K562 (cell line): ENCODE data around the gene VKORC1. TPM values are rescaled to one million over a fixed set of nuclear protein-coding genes. Genes with fewer than 3 reads are reported as not detected.

ENCODE experiments used
- ATAC-seq: fragments of 200-7000 bp; cut with Tn5 transposase; 3 replicates; pipeline ENCODE4 v1.9.1; 2020; ENCODE audit warnings: moderate library complexity
- BruUV-seq: library from RNA; stranded (reverse); fragments of 400-500 nt; replicated peaks from 2 replicates; lab custom pipeline; 2021; lab: Mats Ljungman, UMichigan
- CTCF ChIA-PET: fragments of 300-600 bp; formaldehyde crosslinking; extraction: SDS; loops from one replicate; lab custom pipeline; 2021; ENCODE audit warnings: low intra/inter-chr PET ratio; lab: Yijun Ruan, JAX
- POLR2A ChIA-PET: fragments of 300-600, 350-650 bp; sonication (Branson Sonifier 250); formaldehyde crosslinking; extraction: SDS; loops from one replicate; lab custom pipeline; 2021; ENCODE audit warnings: antibody characterized with exemption, inconsistent platforms; lab: Yijun Ruan, JAX
- DNase-seq, 4 experiments: peaks; one replicate each; pipeline versions ENCODE4 v3.0.0 to v3.0.0-alpha.2; 2011 to 2018; ENCODE audit warnings: low spot score in 3 of 4, mixed read lengths in 3 of 4; ENCODE audit errors: extremely low read depth in 1 of 4
- FAIRE-seq: peaks from 2 replicates; lab custom pipeline; 2011; peaks lifted over from hg19 to GRCh38; lab: Jason Lieb, UNC
- H2AFZ ChIP-seq: 2 replicates; pipeline ENCODE4 v1.6.0; 2011; ENCODE audit warnings: low read depth, low read length, control low read depth, inconsistent platforms
- H3K27ac ChIP-seq: fragments of 200-600 bp; 3 replicates; pipeline ENCODE4 v1.8.0; 2011; ENCODE audit warnings: low read depth, mild to moderate bottlenecking, control low read depth, inconsistent platforms, low read length, moderate library complexity, mixed read lengths; ENCODE audit errors: extremely low read depth
- H3K27me3 ChIP-seq, 2 experiments: fragments of 300-600 bp in 1 of 2; 2 replicates in 1 of 2; 3 replicates in 1 of 2; pipeline versions ENCODE4 v1.6.0 to v1.8.0; 2011; ENCODE audit warnings: inconsistent platforms in 2 of 2, low read length in 2 of 2, mild to moderate bottlenecking in 1 of 2, mixed read lengths in 1 of 2, moderate library complexity in 1 of 2; ENCODE audit not compliant: control insufficient read depth in 2 of 2, insufficient read depth in 2 of 2
- H3K36me3 ChIP-seq: fragments of 300-600 bp; 3 replicates; pipeline ENCODE4 v1.8.0; 2011; ENCODE audit warnings: mild to moderate bottlenecking, low read length, inconsistent platforms; ENCODE audit not compliant: control insufficient read depth, insufficient read depth
- H3K4me1 ChIP-seq, 2 experiments: fragments of 200-600 bp in 1 of 2; replicated peaks in 1 of 2; 2 replicates in 1 of 2; 3 replicates in 1 of 2; pipeline versions ENCODE4 v1.5.1 to v1.8.0; 2011; ENCODE audit warnings: inconsistent platforms in 2 of 2, low read length in 2 of 2, mild to moderate bottlenecking in 1 of 2, mixed read lengths in 1 of 2, moderate library complexity in 1 of 2; ENCODE audit not compliant: control insufficient read depth in 2 of 2, insufficient read depth in 2 of 2
- H3K4me2 ChIP-seq: 2 replicates; pipeline ENCODE4 v1.6.1; 2011; ENCODE audit warnings: low read length, control low read depth, inconsistent platforms, mixed read lengths; ENCODE audit not compliant: insufficient read depth
- H3K4me3 ChIP-seq: fragments of 200-600 bp; sonication (generic), shearing (Covaris generic); 2 replicates; pipeline ENCODE4 v1.5.1; 2016; ENCODE audit warnings: control low read depth, inconsistent platforms
- H3K79me2 ChIP-seq: fragments of 200-600 bp; 3 replicates; pipeline ENCODE4 v1.8.0; 2011; ENCODE audit warnings: low read length, inconsistent platforms; ENCODE audit not compliant: control insufficient read depth, insufficient read depth
- H3K9ac ChIP-seq, 2 experiments: 2 replicates each; pipeline versions ENCODE4 v1.6.0 to v1.6.1; 2011; ENCODE audit warnings: low read depth in 2 of 2, low read length in 2 of 2, control low read depth in 1 of 2, inconsistent platforms in 1 of 2, mild to moderate bottlenecking in 1 of 2, mixed read lengths in 1 of 2; ENCODE audit not compliant: insufficient read depth in 1 of 2
- H3K9me1 ChIP-seq: one replicate; pipeline ENCODE4 v1.6.0; 2011; ENCODE audit warnings: inconsistent platforms, mild to moderate bottlenecking, low read length, moderate library complexity; ENCODE audit not compliant: control insufficient read depth, insufficient read depth
- H3K9me3 ChIP-seq: replicated peaks from 2 replicates; pipeline ENCODE4 v1.5.1; 2011; ENCODE audit warnings: low read depth, low read length, inconsistent platforms; ENCODE audit not compliant: control insufficient read depth, insufficient read depth
- H4K20me1 ChIP-seq: replicated peaks from 2 replicates; pipeline ENCODE4 v1.6.1; 2011; ENCODE audit warnings: low read length, inconsistent platforms, mixed read lengths; ENCODE audit not compliant: control insufficient read depth, insufficient read depth
- BDP1 ChIP-seq: IDR thresholded peaks from 3 replicates; pipeline ENCODE4 v1.6.1; 2011; ENCODE audit not compliant: insufficient read length, insufficient read depth
- BHLHE40 ChIP-seq: IDR thresholded peaks from 2 replicates; pipeline ENCODE4 v1.6.1; 2011; ENCODE audit warnings: low read length, improper control_type of control experiment
- HOXB6 ChIP-seq: fragments of 250-450 bp; sonication (Bioruptor Pico); IDR thresholded peaks from 2 replicates; pipeline ENCODE4 v1.5.1; 2022; ENCODE audit warnings: mild to moderate bottlenecking, borderline replicate concordance
- MYBL2 ChIP-seq, 2 experiments: fragments of 450-650 bp in 1 of 2; sonication (generic) in 1 of 2; formaldehyde crosslinking in 1 of 2; IDR thresholded peaks; 2 replicates each; pipeline versions ENCODE4 v1.6.1 to v1.8.1; 2017 to 2022; ENCODE audit warnings: borderline replicate concordance in 1 of 2, inconsistent platforms in 1 of 2, low read depth in 1 of 2, mild to moderate bottlenecking in 1 of 2, missing genetic modification reagents in 1 of 2, moderate library complexity in 1 of 2
- POLR2G ChIP-seq: fragments of 200-400 bp; formaldehyde crosslinking; IDR thresholded peaks from 2 replicates; pipeline ENCODE4 v1.6.1; 2017; ENCODE audit warnings: low read depth, mild to moderate bottlenecking, antibody characterized with exemption, low read length, moderate library complexity
- RBM17 ChIP-seq: fragments of 200-400 bp; formaldehyde crosslinking; IDR thresholded peaks from 2 replicates; pipeline ENCODE4 v1.6.1; 2017; ENCODE audit warnings: low read depth, mild to moderate bottlenecking, low read length, borderline replicate concordance
- ZBTB8A ChIP-seq: fragments of 450-650 bp; IDR thresholded peaks from 2 replicates; pipeline ENCODE4 v1.6.1; 2018; ENCODE audit warnings: mild to moderate bottlenecking, moderate library complexity; ENCODE audit not compliant: partially characterized antibody
- WGBS: fragments of 100-300 bp; shearing (Covaris generic); methylation state at CpG from one replicate; pipeline ENCODE4 v1.1.6; 2016; ENCODE audit warnings: low coverage, mixed read lengths; ENCODE audit not compliant: insufficient coverage; ENCODE audit errors: missing lambda C conversion rate; 5-methylcytosine and 5-hydroxymethylcytosine counted together
- in situ Hi-C: fragments of 300-500 bp; cut with MboI; formaldehyde crosslinking; loops from 4 replicates; pipeline ENCODE4 v1.15.0; 2018; ENCODE audit warnings: inconsistent platforms, mixed read lengths
- intact Hi-C: fragments of 100-400 bp; cut with micrococcal nuclease; formaldehyde crosslinking; loops from 2 replicates; pipeline ENCODE4 v1.14.2; 2022
- polyA plus RNA-seq, 8 experiments: library from polyadenylated mRNA; depleted of rRNA in 4 of 8; stranded (reverse) in 5 of 8; unstranded in 3 of 8; fragments of >200 nt; fragmentation: Nextera tagmentation in 2 of 8; fragmentation: Illumina TruSeq in 1 of 8; extraction: Ambion mirVana in 2 of 8; extraction: Trizol in 1 of 8; gene quantifications; 2 replicates each; pipeline versions ENCODE4 v1.2.1 to v1.2.3, GENCODE V29; 2011 to 2014; ENCODE audit warnings: inconsistent platforms in 1 of 8, missing spikeins in 1 of 8
- total RNA-seq, 7 experiments: library from RNA; depleted of rRNA in 6 of 7; stranded (reverse); fragments of >200 nt in 6 of 7; fragmentation: Illumina TruSeq in 2 of 7; extraction: Trizol in 2 of 7; gene quantifications; 2 replicates each; pipeline versions ENCODE4 v1.2.1 to v1.2.3, GENCODE V29; 2011 to 2021; ENCODE audit warnings: low replicate concordance in 1 of 7

The VKORC1 gene
- total and polyA plus RNA-seq, 9 of the 15 experiments (the other 6 are each of a cell fraction or from before 2014, with no cell fraction given): 30.0 to 119 (median 62.1) TPM

DNA sequence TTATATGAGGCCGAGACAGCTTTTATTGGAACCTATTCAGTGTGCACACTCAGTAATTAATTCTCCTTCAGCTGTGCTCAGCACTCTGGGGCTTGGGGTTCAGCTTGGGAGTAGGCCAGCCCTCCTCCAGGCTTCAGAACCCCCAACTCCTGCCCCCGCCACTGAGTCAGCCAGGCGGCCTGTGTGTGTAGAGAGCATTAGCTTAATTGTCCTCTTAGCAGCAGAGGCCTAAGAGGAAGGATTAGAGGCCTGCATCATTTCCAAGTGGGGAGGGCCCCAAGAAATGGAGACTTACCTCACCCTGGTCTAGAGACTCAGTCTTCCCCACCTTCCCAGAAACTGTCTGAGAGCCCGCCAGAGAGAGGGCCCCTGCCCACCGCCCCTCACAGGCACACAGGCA, 6.6 kb downstream of the VKORC1 start (continued):
- TF ChIP-seq MYBL2 (IDR thresholded peaks at IDR 0.05; ENCODE audit: low read depth) (no peak), MYBL2 (CRISPR knock-in tag; IDR thresholded peaks at IDR 0.05; ENCODE audit: borderline replicate concordance) (no peak), BHLHE40 (no peak), RBM17 (no peak), HOXB6 (CRISPR knock-in tag) (no peak), BDP1 (no peak)

GRCh38 chr16:31087481-31087880, 7.1 kb downstream of the VKORC1 start:
- peaks cover 0 to 51% of the 10 kb centered on the region in 2 experiments; a peak in 3 of 5 replicates for H3K4me1 ChIP-seq
- no peaks in the 10 kb centered on the region for H3K9me1 ChIP-seq
- peak overlapping the region in 1 of 2 experiments; percentile 74; a peak in 2 of 4 replicates for H3K9ac ChIP-seq
- 85% methylated on average over 8 of the region's 8 CpGs for WGBS
- peaks cover 3% of the 10 kb centered on the region for H3K79me2 ChIP-seq
- in situ Hi-C loops: no loop called here
- H3K9me3 ChIP-seq: no peaks in the 10 kb centered on the region
- intact Hi-C loops: no loop called here
- ATAC-seq: no peak
- TF ChIP-seq ZBTB8A: no peak
- TF ChIP-seq POLR2G: 0 out of 2 replicates have a peak, but pooled peaks have one; percentile 20
- no peak overlapping the region for H3K27ac ChIP-seq
- H3K4me3 ChIP-seq: no peak overlapping the region
- H2AFZ ChIP-seq: no peak overlapping the region
- no TSS peak for BruUV-seq
- H4K20me1 ChIP-seq: peaks cover 2% of the 10 kb centered on the region; the same call in 1 of the 2 replicates
- DNase-seq: no peak
- H3K36me3 ChIP-seq: peaks cover 51% of the 10 kb centered on the region; the same call in 2 of the 3 replicates
- POLR2A ChIA-PET: interaction anchor here (0.5 to 1.2 kb wide), 8 partner anchors 8 to 356 kb away, joined by 3 to 5 read pairs (median 4); partner anchors contain the start of genes ZNF646 and ZNF668
- no peak for FAIRE-seq
- CTCF ChIA-PET: no interaction called here
- H3K4me2 ChIP-seq: no peak overlapping the region
- no peaks in the 10 kb centered on the region for H3K27me3 ChIP-seq
